Suprapubic skin (tissue), 4 donors: Measurements from ENCODE around the gene CEP85.

Source experiments
- EP300 ChIP-seq: sonication (generic); formaldehyde crosslinking; IDR thresholded peaks from one replicate; pipeline ENCODE4 v1.6.1; 2017; ENCODE audit warnings: antibody characterized with exemption
- POLR2A ChIP-seq, 2 donors: fragments of 450-650 bp; IDR thresholded peaks; one replicate each; pipeline ENCODE4 v1.6.1; 2017; ENCODE audit warnings: antibody characterized with exemption in 2 of 2, mild to moderate bottlenecking in 2 of 2, moderate library complexity in 2 of 2
- POLR2AphosphoS5 ChIP-seq, 3 donors: sonication (generic); formaldehyde crosslinking; IDR thresholded peaks; one replicate each; pipeline ENCODE4 v1.6.1; 2017; ENCODE audit warnings: antibody characterized with exemption in 3 of 3
- TF ChIP-seq, protein P1 (sequence below), 2 donors: fragments of 200-600 bp in 1 of 2; fragments of 450-650 bp in 1 of 2; sonication (generic) in 1 of 2; IDR thresholded peaks; one replicate each; pipeline ENCODE4 v1.5.1; 2016 to 2019; ENCODE audit warnings: antibody characterized with exemption in 2 of 2, mild to moderate bottlenecking in 1 of 2, moderate library complexity in 1 of 2

DNA sequence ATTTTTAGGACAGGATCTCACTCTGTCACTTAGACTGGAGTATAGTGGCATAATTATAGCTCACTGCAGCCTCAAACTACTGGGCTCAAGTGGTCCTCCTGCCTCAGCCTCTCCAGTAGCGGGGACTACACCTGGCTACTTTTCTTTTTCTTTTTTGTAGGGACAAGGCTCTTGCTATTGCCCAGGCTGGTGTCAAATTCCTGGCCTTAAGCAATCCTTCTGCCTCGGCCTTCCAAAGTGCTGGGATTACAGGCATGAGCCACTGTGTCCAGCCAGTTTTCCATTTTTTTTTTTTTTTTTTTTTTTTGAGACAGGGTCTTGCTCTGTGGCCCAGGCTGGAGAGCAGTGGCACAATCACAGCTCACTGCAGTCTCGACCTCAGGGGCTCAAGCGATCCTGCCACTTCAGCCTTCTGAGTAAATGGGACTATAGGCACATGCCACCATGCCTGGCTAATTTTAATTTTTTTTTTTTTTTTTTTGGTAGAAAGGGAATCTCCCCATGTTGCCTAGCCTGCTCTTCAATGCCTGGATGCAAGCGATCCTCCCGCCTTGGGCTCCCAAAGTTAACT, 20.6 kb upstream of the CEP85 start:
- TF ChIP-seq, protein P1, sequence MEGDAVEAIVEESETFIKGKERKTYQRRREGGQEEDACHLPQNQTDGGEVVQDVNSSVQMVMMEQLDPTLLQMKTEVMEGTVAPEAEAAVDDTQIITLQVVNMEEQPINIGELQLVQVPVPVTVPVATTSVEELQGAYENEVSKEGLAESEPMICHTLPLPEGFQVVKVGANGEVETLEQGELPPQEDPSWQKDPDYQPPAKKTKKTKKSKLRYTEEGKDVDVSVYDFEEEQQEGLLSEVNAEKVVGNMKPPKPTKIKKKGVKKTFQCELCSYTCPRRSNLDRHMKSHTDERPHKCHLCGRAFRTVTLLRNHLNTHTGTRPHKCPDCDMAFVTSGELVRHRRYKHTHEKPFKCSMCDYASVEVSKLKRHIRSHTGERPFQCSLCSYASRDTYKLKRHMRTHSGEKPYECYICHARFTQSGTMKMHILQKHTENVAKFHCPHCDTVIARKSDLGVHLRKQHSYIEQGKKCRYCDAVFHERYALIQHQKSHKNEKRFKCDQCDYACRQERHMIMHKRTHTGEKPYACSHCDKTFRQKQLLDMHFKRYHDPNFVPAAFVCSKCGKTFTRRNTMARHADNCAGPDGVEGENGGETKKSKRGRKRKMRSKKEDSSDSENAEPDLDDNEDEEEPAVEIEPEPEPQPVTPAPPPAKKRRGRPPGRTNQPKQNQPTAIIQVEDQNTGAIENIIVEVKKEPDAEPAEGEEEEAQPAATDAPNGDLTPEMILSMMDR (IDR thresholded peaks at IDR 0.05), result no peak
- TF ChIP-seq POLR2A (IDR thresholded peaks at IDR 0.05) (no peak), POLR2AphosphoS5 (IDR thresholded peaks at IDR 0.05) (no peak), EP300 (no peak)
